GM21737 (cell line): ENCODE results near the gene SRMS.

Experiments
- ATAC-seq: cut with Tn5 transposase; IDR thresholded peaks from one replicate; pipeline ENCODE4 v1.9.1; 2021; ENCODE audit warnings: mild to moderate bottlenecking, moderate library complexity; ENCODE audit not compliant: unreplicated experiment

The SRMS gene

DNA sequence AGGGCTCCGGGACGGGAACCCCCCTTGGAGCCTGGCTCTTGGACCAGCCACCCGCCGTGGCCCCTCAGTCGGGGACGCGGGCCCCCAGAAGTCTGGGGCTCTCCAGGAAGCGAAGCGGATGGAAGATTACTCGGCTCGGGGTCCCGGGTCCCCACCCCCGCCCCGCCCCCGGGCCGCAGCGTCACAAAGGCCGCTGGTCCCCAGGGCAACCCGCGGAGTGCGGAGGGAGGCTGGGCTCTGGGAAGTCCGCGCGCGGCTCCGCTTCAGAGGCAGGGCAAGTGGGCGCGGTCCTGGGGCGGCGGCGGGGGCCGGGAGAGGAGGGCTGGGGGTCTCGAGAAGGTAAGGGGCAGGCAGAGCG, 6.4 kb upstream of the SRMS start, which contains the start of gene FNDC11:
Gene FNDC11 (plus strand): TSS at position 227 of the 358 bp plus-strand sequence. CDS start 1,505 bp downstream, outside the sequence.
- ATAC-seq = peak; percentile 20

DNA sequence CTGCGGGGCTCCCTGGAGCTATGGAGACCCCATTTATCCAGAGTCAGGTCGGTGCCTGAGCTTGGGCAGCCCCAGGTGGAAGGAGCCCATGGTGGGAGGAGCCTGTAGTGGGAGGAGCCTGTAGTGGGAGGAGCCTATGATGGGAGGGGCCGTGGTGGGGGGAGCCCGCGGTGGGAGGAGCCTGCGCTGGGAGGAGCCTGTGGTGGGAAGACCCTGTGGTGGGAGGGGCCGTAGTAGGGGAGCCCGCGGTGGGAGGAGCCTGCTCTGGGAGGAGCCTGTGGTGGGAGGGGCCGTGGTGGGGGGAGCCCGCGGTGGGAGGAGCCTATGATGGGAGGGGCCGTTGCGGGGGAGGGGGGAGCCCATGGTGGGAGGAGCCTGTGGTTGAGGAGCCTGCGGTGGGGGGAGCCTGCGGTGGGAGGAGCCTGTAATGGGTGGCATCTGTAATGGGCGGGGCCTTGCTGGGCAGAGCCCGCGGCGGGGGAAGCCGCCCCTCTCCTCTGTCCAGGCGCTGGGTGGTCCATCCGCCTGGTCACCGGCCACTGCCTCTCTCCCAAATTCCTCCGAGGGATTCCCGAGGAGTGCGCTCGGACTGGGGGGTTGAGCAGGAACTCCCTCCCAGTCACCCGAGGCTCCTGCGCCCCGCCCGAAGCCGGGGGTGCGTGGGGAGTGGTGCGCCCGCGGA, 5.8 kb upstream of the SRMS start:
- ATAC-seq = peak; percentile 41

DNA sequence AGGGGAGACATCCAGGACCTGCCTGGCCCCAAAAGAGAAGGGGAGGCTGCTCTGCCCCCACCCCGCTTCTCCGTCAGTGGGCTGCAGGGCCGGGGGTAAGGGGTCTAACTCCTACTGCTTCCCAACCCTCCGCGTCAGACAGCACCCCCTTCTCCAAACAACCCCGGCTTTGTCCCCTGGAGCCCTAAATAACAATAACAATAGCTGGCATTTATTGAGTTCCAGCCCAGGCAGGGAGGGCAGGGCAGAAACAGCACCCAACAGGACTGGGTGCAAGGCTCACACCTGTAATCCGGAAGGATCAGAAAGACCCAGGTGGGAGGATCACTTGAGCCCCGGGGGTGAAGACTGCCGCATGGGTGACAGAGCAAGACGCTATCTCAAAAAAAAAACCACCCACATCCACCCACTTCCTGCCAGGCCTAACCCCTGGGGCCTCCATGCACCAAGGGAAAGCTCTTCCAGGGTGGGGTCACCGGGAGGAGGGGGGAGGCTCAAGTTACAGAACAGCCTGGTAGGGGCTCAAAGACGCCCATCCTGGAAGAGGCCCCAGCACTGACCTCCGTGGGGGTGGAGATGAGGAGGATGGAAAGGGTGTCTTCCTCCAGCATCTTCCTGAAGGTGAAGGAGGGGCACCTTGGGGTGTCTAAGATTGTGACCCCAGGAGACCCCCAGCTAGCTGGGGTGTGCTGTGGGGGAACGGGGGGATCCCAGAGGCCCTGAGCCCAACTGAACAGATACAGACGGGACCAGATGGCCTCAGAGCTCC, 5.1 kb upstream of the SRMS start:
- ATAC-seq = peak; percentile 21

DNA sequence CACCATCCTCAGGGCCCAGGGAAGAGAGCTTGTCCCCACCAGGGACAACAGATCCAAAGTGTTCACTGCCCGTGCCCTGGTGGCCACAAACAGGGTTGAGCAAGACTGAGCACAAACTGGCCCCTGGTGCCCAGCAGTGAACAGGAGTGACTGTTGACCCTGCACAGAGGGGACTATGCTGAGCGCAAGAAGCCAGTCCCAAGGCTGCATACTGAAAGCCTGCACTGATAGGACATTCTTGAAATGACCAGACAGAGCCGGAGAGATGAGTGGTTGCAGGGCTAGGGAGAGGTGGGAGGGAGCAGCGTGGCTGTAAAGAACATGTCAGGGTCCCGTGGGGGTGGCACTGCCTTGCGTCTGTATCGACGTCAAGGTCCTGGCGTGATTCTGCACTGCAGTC, 3.5 kb upstream of the SRMS start:
- no peak for ATAC-seq

DNA sequence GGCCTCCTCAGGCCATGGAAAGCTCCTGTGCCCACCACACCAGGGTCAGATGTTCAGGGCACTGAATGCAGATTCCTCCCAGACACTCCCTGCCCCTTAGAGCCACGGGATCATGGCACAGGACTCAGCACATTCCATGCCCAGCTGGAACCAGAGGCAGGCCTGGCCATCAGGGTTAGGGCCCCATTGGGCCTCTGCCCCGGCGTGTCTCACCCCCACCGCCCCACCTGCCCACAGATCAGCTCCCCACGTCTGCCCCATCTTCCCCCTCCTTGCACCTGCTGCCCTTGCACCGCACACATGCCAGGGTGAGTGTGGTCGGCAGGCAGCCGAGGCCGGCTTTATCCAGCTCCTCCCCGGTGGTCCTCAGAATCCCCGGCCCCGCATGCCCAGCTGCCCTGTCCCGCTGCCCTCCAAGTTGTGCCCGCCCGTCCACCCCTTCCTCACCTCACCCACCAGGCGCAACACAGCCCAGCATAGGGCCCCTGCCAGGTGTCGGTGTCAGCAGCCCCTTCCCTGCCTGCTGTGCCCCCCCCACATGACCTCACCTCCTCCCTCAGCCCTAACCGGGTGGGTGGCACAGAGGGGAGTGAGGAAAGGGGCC, 2.2 kb upstream of the SRMS start:
- no peak for ATAC-seq

DNA sequence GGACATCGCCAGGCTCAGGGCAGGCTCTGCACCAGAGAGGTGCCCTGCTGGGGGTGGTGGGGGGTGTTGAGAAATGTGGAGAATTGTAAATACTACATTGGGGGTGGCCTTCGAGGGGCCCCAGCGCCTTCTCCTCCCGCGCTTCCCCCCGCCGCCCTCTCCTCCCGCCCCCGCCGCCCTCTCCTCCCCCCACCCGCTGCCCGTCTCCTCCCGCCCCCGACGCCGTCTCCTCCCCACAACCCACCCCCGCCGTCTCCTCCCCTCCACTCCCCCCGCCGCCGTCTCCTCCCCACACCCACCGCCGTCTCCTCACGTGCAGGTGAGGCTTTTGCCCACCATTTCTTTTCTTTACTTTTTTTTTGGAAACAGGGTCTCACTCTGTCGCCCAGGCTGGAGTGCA, 1.5 kb upstream of the SRMS start:
- ATAC-seq = no peak

DNA sequence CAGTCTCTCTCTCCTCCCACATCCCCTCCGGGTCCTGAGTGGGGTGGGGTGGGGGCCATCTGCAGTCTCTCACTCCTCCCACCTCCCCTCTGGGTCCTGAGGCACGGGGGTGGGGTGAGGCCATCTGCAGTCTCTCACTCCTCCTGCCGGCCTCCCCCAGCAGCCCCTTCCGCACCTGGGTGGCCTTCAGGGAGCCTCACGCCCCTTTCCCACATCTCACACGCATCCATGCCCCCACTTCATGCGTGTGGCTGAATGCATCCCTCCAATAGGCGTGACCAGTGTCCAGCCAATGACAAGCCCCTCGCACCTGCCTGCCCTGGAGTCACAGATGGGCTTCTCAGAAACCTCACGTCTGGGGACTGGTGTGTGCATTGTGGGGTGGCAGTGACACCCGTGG, 993 bp upstream of the SRMS start:
- no peak for ATAC-seq

DNA sequence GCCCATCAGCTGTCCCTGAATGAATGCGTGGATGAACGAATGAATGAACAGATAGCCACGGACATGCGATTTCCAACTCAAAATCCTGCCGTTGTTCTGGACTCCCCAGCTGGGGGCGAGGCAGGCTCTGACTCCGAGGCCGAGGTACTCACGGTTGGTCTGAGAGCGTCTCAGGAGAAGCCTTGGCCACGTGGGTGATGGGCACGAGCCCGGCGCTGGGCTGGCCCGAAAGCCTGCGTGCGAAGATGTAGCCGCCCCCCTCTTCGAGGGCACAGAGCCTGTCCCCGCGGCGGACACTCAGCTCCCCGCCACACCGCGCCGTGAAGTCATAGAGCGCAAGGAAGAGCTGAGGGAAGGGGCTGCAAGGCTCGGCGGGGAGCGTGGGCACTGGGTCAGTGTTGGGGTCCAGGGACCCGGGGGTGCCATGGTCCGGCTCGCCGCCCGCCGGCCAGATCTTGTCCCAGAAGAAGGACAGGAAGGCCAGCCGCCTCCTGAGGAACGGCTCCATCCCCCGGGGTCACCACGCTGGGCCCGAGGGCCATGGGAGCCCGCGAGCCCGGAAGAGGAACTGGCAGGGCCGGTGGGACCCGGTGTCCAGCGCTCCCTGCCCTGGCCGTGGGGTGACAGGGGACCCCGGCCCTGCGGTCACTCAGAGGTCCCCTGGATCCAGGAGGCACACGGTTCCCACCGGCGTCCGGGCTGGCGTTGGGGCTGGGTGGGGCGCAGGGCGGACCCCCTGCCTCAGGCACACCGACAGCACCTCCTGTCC, 409 bp downstream of the SRMS start:
- no peak for ATAC-seq

DNA sequence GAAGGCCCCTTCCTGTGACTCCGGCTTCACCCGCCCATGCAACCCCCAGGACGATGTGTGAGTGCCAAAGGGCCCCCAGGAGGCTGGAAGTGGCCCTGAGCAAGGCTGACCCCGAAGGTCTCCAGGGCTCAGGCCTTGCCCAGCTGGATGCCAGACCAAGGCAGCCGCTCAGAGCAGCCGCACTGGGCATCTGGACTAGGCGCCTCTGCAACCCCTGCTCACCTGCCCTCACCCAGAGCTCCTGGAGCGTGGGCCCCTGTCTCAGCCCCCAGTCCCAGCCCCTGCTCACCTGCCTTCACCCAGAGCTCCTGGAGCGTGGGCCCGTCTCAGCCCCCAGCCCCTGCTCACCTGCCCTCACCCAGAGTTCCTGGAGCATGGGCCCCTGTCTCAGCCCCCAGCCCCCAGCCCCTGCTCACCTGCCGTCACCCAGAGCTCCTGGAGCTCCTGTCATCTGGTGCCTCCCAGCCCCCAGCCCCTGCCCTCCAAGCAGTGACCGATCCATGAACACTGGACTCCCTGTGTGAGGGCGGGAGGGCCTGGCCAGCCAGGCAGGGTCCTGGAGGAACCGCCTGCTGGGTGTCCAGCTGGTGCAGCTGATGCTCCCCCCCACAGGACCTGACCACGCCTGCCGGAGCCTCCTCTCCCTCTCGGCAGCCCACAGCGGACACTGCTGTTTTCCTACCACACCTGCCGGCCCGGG, 1.1 kb downstream of the SRMS start:
- ATAC-seq = no peak

DNA sequence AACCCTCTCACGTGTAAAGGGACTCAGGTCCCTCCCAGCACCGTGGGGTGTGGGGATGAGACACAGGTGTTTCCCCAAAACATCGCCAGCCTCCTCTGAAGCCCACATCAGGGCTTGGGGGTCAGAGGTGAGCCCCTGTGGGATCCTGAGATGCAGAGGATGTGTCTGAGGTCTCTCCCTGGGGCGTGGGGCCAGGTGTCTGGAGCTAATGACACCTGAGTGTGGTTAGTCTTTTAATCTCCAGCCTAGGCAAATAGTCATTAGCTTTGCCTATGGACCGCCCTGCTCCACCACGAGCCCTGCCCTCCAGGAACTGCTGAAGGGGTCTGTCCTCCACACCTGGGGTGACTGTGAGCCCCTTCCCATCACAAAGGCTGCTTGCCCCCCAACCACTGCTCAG, 1.7 kb downstream of the SRMS start:
- no peak for ATAC-seq

DNA sequence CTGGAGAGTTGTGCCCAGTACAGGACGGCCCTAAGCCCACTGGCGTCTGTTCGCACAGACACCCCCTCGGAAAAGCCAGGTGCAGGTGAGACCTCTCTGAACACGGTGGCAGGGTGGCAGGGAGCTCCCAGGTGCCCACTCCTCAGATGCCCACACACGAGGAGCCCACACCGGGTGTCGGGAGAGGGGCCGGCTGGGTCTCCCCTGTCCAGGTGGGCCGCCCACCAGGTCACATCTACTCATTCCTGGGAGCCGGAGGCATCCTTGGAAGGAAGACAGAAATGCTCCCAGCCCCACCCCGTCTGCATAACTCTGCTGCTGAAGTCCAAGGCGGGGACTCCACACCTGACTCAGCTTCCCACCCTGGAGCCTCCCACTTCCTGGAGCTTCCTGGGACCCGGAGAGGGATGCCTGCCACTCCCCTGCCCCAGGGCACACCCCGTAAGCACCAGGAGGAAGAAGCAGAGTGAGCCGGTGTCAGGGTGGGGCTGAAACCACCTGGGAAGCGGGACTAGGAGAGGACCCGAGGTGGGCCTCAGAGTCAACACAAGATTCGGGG, 2.5 kb downstream of the SRMS start:
- no peak for ATAC-seq

DNA sequence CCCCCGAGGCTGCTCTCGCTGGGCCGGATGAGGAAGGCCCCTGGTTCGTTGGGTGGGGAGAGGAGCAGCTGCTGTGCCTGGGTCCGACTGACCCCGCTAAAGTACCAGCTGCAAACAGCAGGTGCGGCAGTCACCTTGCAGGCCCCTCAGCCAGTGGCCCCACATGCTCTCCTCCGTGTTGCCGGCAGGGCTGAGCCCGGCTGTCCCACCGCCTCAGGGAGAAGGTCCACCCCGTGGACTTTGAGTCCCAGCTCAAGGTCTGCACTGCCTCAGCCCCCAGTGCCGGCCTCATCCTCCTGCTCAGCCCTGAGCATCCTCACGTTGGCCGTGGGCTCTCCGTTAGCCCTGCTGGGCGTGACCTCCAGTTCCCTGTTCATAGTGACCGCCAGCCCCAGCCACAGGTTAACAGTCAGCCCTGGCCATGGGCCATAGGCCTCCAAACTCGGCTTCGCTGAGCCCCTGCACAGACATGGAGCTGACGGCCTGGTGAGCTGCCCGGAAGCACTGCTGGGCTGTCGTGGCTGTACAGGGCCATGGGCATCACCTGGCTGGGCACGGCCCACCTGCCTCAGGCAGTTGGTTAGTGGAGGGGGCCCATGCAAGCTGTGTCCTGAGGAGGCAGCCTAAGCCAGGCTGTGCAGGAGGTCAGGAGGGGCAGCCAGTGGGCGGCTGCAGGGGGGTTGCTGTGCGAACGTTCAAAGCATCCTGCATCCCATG, 3.1 kb downstream of the SRMS start:
- no peak for ATAC-seq

DNA sequence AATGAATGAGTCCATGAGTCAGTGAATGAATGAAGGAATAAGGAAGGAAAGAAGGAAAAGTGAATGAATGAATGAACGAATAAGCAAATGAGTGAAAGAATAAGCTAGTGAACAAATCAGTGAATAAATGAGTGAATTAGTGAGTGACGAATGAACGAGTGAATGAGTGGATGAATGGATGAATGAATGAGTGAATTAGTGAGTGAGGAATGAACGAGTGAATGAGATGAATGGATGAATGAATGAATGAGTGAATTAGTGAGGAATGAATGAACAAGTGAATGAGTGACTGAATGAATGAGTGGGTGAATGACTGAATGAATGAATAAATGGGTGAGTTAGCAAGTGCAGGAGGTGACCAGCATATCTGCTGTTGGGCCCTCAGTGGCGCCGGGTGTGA, 3.8 kb downstream of the SRMS start:
- no peak for ATAC-seq

DNA sequence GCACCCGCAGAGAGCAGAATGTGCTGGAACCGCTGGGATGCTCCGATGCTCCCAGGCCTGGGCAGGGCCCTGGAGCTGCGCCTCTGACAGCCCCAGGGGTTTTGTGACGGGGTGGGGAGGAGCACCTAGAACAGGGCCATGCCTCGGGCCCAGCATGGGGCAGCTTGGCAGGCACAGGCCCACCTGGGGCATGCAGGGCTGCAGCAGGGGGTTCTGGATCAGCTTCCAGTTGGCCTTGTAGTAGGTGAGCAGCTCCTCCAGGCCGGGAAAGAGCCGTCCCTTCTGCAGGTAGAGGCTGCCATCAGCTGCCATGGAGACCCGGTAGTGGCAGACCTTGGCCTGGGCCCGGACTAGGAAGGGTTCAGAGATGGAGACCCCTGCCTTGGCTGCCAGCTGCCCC, 4.4 kb downstream of the SRMS start:
- no peak for ATAC-seq

DNA sequence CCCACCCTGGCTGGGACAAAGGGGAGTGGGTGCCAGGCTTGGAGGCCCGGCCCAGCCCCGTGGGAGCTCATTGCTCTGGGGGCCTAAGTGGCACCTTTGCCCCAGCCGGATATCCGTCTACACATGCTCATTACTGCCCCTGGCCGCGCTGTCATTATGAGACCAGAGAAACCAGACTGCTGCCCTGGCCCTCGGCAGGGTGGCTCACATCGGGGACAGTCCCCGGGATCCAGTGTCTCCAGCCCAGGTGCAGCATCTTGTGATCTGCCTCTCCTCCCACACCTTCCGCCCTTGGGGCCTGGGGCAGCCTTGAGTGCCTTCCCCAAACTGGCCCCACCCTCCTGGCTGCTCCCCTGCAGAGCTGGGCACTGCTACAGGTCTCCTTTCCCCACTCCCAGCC, 4.9 kb downstream of the SRMS start:
- ATAC-seq = no peak

DNA sequence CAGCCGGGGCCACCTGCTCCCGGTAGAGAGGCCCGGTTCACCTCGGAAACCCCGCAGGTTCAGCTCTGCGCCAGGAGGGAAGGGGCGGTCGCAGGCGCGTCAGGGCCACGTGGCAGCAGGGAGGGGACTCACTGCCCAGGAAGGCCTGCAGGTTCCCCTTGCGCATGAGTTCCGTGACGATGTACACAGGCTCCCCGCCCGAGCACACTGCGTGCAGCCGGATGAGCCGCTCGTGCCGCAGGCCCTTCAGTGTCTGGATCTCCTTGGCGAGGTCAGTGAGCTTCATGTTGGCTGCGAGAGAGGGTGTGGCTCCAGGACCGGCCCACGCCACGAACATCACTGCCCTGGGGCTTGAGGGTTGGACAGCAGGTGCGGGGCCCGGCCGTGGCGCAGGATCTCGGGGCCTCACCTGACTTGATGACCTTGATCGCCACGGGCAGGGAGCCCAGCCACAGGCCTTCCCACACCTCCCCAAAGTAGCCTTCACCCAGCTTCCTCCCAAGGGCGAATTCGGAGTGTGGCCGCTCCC, 5.5 kb downstream of the SRMS start:
- ATAC-seq = no peak

DNA sequence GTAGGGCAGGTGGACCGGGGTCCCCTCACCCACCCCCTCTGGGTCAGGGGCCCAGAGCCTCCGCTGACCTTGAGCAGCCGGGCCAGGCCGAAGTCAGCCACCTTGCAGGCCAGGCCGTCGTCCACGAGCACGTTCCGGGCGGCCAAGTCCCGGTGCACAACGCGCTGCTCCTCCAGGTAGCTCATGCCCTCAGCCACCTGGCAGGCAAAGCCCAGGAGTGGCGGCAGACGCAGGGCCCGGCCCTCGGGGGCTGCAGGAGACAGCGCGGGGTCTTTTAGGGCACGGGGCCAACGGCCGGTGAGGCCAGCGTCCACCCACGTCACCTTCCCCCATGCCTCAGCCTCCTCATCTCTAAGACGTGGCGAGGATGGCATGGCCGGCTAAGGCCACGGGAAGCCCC, 6.2 kb downstream of the SRMS start:
- ATAC-seq = no peak

DNA sequence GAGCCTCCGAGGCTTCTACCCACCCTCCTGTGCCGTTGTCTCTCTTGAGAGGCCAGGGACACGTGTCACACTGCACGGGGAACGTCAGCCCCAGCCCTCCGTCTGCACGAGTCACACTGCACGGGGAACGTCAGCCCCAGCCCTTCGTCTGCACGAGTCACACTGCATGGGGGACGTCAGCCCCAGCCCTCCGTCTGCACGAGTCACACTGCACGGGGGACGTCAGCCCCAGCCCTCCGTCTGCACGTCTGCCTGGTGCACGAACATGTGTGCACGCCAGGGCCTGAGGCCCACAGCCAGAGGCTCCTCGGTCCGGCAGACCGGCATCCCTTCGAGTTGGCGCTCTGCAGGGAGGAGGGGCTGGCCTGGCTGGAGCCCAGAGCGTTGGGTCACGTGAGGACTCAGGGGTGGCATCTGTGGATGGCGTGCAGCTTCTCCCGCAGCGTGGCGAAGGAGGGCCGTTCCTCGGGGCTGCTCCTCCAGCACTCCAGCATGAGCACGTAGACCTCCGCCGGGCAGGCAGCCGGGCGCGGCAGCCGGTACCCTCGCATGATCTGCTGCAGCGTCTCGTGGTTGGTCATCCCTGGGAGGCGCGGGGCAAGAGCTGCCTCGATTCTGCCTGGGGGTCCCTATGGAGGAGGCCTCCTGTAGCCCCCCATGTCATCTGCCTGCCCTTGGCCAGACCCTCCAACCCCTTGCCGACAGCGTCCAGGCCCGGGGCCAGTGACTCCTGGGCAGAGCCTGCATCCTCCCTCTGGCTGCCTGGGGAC, 6.9 kb downstream of the SRMS start:
- ATAC-seq = no peak
